OCI-LY1 (cell line): Measurements from ENCODE around the gene SPEM1.
A peak's percentile ranks its signal among the peaks of the same experiment; 100 is the strongest.

Experiments
- H2AFZ ChIP-seq: fragments of 200-600 bp; sonication (generic), shearing (Covaris generic); 2 replicates; pipeline ENCODE4 v1.6.0; 2014; ENCODE audit warnings: antibody characterized with exemption, mild to moderate bottlenecking, low read length
- H3F3A ChIP-seq: fragments of 200-600 bp; sonication (generic), shearing (Covaris generic); 2 replicates; pipeline ENCODE4 v1.6.0; 2014; ENCODE audit warnings: mild to moderate bottlenecking, antibody characterized with exemption, low read length, moderate library complexity; ENCODE audit not compliant: insufficient read depth
- H3K27ac ChIP-seq: fragments of 200-600 bp; sonication (generic); 2 replicates; pipeline ENCODE4 v1.5.1; 2014; ENCODE audit warnings: low read length, mixed run types, mild to moderate bottlenecking, low read depth; ENCODE audit not compliant: poor library complexity, severe bottlenecking
- H3K27me3 ChIP-seq: fragments of 200-600 bp; sonication (generic); 2 replicates; pipeline ENCODE4 v1.6.0; 2014; ENCODE audit warnings: antibody characterized with exemption, mild to moderate bottlenecking, low read length, moderate library complexity; ENCODE audit not compliant: insufficient read depth
- H3K36me3 ChIP-seq: fragments of 200-600 bp; sonication (generic); 2 replicates; pipeline ENCODE4 v1.6.1; 2014; ENCODE audit warnings: mild to moderate bottlenecking, antibody characterized with exemption, low read length, moderate library complexity, mixed read lengths; ENCODE audit not compliant: insufficient read depth
- H3K4me1 ChIP-seq: fragments of 200-600 bp; sonication (generic); 2 replicates; pipeline ENCODE4 v1.5.1; 2014; ENCODE audit warnings: mild to moderate bottlenecking, low read length, moderate library complexity; ENCODE audit not compliant: insufficient read depth, severe bottlenecking
- H3K4me2 ChIP-seq: fragments of 200-600 bp; sonication (generic), shearing (Covaris generic); 2 replicates; pipeline ENCODE4 v1.6.1; 2014; ENCODE audit warnings: low read length
- H3K4me3 ChIP-seq: fragments of 200-600 bp; sonication (generic); 2 replicates; pipeline ENCODE4 v1.5.1; 2014; ENCODE audit warnings: low read length, low read depth, mild to moderate bottlenecking, mixed read lengths; ENCODE audit not compliant: poor library complexity, severe bottlenecking
- H3K79me2 ChIP-seq: fragments of 200-600 bp; shearing (Covaris generic); 2 replicates; pipeline ENCODE4 v1.6.1; 2016; ENCODE audit warnings: mixed run types, low read length, mixed read lengths; ENCODE audit not compliant: insufficient read depth
- H3K9ac ChIP-seq: fragments of 200-600 bp; sonication (generic), shearing (Covaris generic); 2 replicates; pipeline ENCODE4 v1.6.1; 2014; ENCODE audit warnings: mild to moderate bottlenecking, low read length, mixed read lengths
- H3K9me2 ChIP-seq: fragments of 200-600 bp; sonication (generic), shearing (Covaris generic); 2 replicates; pipeline ENCODE4 v1.6.1; 2014; ENCODE audit warnings: low read depth, mild to moderate bottlenecking, low read length, mixed read lengths
- H3K9me3 ChIP-seq: fragments of 200-600 bp; shearing (Covaris generic); 2 replicates; pipeline ENCODE4 v1.6.1; 2014; ENCODE audit warnings: low read length, mixed read lengths
- H4K20me1 ChIP-seq: fragments of 200-600 bp; sonication (generic), shearing (Covaris generic); 2 replicates; pipeline ENCODE4 v1.6.0; 2016; ENCODE audit warnings: mild to moderate bottlenecking, low read length; ENCODE audit not compliant: insufficient read depth
- EZH2 ChIP-seq: fragments of 200-600 bp; sonication (generic), shearing (Covaris generic); IDR thresholded peaks from 2 replicates; pipeline ENCODE4 v1.8.0; 2017; ENCODE audit warnings: borderline replicate concordance, mixed run types, mild to moderate bottlenecking, antibody characterized with exemption, low read length, moderate library complexity, mixed read lengths
- TF ChIP-seq, protein P1 (sequence below): fragments of 200-600 bp; sonication (generic), shearing (Covaris generic); IDR thresholded peaks from 2 replicates; pipeline ENCODE4 v1.5.1; 2017; ENCODE audit warnings: mild to moderate bottlenecking, antibody characterized with exemption, low read length, moderate library complexity, mixed read lengths

The SPEM1 gene

DNA sequence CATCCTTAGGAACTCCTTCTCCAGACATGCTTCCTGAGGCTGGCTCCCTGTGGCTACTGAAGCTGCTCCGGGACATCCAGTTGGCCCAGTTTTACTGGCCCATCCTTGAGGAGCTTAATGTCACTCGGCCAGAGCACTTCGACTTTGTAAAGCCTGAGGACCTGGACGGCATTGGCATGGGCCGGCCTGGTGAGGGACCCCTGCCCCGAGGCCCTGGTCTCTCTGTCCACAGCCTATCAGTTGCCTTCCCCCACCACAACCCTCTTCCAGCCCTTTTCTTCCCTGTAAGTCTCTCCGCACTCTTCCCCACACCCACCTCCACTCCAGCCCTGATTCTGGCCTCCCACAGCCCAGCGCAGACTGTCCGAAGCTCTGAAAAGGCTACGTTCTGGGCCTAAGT is 37.2 kb upstream of the SPEM1 start:
- Histone ChIP-seq H3K36me3 (peaks cover 2% of the 10 kb centered on the region; the same call in 1 of the 2 replicates), H4K20me1 (no peaks in the 10 kb centered on the region), H3F3A (no peaks in the 10 kb centered on the region), H3K9me3 (peaks cover 9% of the 10 kb centered on the region), H3K9ac (no peak overlapping the region), H2AFZ (no peak overlapping the region), H3K27ac (no peak overlapping the region), H3K4me1 (peaks cover 18% of the 10 kb centered on the region), H3K9me2 (no peaks in the 10 kb centered on the region), H3K27me3 (peaks cover 8% of the 10 kb centered on the region; the same call in 1 of the 2 replicates), H3K4me3 (no peak overlapping the region), H3K4me2 (no peak overlapping the region), H3K79me2 (no peaks in the 10 kb centered on the region)
- TF ChIP-seq, protein P1, sequence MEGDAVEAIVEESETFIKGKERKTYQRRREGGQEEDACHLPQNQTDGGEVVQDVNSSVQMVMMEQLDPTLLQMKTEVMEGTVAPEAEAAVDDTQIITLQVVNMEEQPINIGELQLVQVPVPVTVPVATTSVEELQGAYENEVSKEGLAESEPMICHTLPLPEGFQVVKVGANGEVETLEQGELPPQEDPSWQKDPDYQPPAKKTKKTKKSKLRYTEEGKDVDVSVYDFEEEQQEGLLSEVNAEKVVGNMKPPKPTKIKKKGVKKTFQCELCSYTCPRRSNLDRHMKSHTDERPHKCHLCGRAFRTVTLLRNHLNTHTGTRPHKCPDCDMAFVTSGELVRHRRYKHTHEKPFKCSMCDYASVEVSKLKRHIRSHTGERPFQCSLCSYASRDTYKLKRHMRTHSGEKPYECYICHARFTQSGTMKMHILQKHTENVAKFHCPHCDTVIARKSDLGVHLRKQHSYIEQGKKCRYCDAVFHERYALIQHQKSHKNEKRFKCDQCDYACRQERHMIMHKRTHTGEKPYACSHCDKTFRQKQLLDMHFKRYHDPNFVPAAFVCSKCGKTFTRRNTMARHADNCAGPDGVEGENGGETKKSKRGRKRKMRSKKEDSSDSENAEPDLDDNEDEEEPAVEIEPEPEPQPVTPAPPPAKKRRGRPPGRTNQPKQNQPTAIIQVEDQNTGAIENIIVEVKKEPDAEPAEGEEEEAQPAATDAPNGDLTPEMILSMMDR: no peak
- TF ChIP-seq EZH2: no peak

DNA sequence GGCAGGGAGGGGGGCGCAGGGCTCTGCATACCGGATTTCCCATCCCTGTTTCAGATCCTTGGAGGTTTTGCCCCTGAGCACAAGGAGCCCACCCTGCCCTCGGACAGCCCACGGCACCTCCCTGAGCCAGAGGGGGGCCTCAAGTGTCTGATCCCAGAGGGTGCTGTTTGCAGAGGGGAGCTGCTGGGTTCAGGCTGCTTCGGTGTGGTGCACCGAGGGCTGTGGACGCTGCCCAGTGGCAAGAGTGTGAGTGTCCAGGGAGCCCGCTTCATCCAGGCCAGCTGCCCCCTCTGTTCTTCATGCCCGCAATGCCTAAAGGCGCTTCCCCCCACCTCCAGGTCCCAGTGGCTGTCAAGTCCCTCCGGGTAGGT is 36.8 kb upstream of the SPEM1 start:
- Histone ChIP-seq H3K4me2 (peak overlapping the region; percentile 91), H3K4me3 (peak overlapping the region; percentile 68), H3K79me2 (no peaks in the 10 kb centered on the region), H3K4me1 (peaks cover 18% of the 10 kb centered on the region), H3K27ac (no peak overlapping the region), H4K20me1 (no peaks in the 10 kb centered on the region), H2AFZ (no peak overlapping the region), H3K9me3 (peaks cover 9% of the 10 kb centered on the region), H3K27me3 (peaks cover 8% of the 10 kb centered on the region; the same call in 1 of the 2 replicates), H3K9me2 (no peaks in the 10 kb centered on the region), H3K9ac (peak overlapping the region; percentile 72; the same call in 1 of the 2 replicates), H3F3A (no peaks in the 10 kb centered on the region), H3K36me3 (peaks cover 4% of the 10 kb centered on the region; the same call in 1 of the 2 replicates)
- TF ChIP-seq, protein P1: no peak
- no peak for TF ChIP-seq EZH2

DNA sequence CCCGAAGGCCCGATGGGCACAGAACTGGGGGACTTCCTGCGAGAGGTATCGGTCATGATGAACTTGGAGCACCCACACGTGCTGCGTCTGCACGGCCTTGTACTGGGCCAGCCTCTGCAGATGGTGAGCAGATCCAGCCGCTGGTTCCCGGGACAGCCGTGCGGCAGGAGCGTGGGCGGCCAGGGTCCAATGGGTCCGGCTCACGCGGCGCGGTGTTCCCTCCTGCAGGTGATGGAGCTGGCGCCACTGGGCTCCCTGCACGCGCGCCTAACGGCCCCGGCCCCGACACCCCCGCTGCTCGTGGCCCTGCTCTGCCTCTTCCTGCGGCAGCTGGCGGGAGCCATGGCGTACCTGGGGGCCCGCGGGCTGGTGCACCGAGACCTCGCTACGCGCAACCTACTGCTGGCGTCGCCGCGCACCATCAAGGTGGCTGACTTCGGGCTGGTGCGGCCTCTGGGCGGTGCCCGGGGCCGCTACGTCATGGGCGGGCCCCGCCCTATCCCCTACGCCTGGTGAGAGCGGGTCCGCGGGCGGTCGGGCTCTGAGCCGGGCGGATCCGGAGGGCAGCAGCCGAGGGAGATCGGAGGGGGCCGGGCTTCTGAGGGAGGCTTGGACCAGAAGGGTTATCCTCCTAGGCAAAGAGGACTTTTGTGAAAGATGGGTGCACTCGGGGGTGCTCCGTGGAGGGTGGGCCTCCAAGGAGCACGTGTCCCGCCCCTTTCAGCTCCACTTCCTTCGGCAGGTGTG is 36.2 kb upstream of the SPEM1 start:
- H4K20me1 ChIP-seq: no peaks in the 10 kb centered on the region
- H3K79me2 ChIP-seq: no peaks in the 10 kb centered on the region
- H3F3A ChIP-seq: no peaks in the 10 kb centered on the region
- H3K9me3 ChIP-seq: peaks cover 9% of the 10 kb centered on the region
- H2AFZ ChIP-seq: 0 out of 2 replicates have a peak overlapping the region, but pooled peaks have one; percentile 8
- H3K4me3 ChIP-seq: peak overlapping the region; percentile 68
- H3K4me2 ChIP-seq: peak overlapping the region; percentile 91
- H3K36me3 ChIP-seq: peaks cover 4% of the 10 kb centered on the region; the same call in 1 of the 2 replicates
- H3K27me3 ChIP-seq: peaks cover 8% of the 10 kb centered on the region; the same call in 1 of the 2 replicates
- H3K4me1 ChIP-seq: peaks cover 18% of the 10 kb centered on the region
- no peaks in the 10 kb centered on the region for H3K9me2 ChIP-seq
- H3K9ac ChIP-seq: peak overlapping the region; percentile 72
- no peak for TF ChIP-seq EZH2
- TF ChIP-seq, protein P1: no peak
- peak overlapping the region; percentile 1 for H3K27ac ChIP-seq
